HG03457 (cell line): ENCODE measurements around the gene ATP13A1.
"Not testable (repeated sequence)": the region's sequence is repeated elsewhere in the genome, so short reads cannot be mapped to it uniquely, and the experiment has no call there.

Experiments
- ATAC-seq: cut with Tn5 transposase; IDR thresholded peaks from one replicate; pipeline ENCODE4 v1.9.1; 2021; ENCODE audit warnings: moderate number of reproducible peaks; ENCODE audit not compliant: unreplicated experiment

ATP13A1 gene

DNA sequence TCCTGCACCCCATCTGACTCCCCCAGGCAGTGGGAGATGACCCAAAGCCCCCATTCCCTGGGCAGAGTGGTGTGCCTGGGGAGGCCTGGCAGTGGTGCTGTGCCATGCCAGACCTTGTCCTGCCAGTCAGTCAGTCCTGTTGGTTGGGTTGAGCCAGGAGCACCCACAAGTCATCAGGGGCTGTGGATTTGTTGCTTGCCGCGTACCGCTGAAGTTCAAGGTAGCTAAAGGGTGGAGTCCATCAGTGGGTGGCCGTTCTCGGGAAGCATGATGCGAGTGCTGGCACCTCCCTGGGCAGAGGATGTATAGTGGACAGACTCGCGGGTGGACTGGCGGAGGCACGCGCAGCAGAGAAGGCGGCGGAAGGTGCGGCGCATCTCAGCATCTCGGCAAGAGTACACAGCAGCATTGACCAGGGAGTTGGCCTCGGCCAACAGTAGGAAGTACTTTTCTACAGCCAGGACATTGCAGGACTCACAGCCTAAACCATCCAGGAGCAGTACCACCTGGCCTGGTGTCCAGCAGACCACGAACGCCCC, 39.4 kb downstream of the ATP13A1 start:
- no peak for ATAC-seq

- no peak for ATAC-seq
Observed at GRCh38 chr19:19623383-19623782, 40.1 kb downstream of the ATP13A1 start.

GRCh38 chr19:19619849-19620210, 43.6 kb downstream of the ATP13A1 start:
- no peak for ATAC-seq

GRCh38 chr19:19619181-19619848, 44.2 kb downstream of the ATP13A1 start:
- ATAC-seq = no peak

DNA sequence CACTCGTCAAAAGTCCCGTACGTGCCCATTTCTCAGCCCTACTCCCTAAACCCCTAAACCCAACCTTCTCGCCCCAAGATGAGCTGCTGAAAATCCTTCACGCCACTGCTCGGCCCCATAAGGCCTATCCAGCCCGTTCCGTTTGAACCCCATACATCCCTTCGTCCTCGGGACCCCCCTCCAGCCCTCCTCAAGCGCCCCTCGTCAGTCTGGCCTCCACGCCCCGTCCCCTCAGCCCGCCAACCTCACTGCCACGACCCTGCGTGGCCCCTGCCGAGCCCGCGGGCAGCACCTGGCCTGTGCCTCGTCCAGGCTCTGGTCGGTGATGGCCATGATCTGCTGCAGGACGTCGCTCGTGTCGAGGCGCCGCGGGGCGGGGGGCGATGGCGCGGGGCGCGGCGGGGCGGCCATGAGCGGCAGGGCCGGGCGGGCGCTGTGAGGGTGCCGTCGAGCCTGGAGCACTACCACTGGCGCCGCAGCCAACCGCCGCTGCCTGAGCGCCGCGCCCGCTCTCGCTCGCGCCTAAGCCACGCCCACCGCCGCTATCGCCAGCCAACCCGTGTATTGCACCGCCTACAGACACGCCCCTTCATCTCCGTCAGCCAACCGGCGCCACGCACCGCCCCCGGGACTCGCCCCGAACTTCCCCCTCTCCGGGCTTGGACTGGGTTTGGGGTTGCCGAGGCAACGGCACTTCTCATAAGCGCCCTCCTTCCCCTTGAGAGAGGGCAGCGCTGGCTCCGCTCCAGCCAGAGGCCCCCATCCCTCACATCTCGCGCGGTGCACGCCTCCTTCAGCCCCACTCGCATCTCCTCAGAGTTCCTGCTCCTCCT, 45.0 kb downstream of the ATP13A1 start, which contains the start of gene PBX4:
Gene PBX4, minus strand, starts transcription at position 469 of the 833 bp plus-strand sequence. Its CDS starts 58 bp downstream, at position 411.
- ATAC-seq = peak; percentile 85

GRCh38 chr19:19615086-19615485, 48.4 kb downstream of the ATP13A1 start:
- no peak for ATAC-seq

- no peak for ATAC-seq
Observed at GRCh38 chr19:19613506-19613905, 50.0 kb downstream of the ATP13A1 start.

- no peak for ATAC-seq
Observed at GRCh38 chr19:19610376-19611202, 52.9 kb downstream of the ATP13A1 start.

DNA sequence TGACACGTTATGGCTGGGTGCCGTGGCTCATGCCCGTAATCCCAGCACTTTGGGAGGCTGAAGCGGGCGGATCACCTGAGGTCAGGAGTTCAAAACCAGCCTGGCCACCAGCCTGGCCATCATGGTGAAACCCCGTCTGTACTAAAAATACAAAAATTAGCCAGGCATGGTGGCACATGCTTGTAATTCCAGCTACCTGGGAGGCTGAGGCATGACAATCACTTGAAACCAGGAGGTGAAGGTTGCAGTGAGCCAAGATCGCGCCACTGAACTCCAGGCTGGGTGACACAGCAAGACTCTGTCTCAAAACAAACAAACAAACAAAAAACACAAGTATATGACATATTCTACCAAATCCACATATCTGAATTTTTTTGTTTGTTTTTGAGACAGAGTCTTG, 56.8 kb downstream of the ATP13A1 start:
- ATAC-seq = not testable (repeated sequence)

- no peak for ATAC-seq
Observed at GRCh38 chr19:19606021-19606420, 57.5 kb downstream of the ATP13A1 start.

GRCh38 chr19:19602713-19603324, 60.7 kb downstream of the ATP13A1 start:
- no peak for ATAC-seq

DNA sequence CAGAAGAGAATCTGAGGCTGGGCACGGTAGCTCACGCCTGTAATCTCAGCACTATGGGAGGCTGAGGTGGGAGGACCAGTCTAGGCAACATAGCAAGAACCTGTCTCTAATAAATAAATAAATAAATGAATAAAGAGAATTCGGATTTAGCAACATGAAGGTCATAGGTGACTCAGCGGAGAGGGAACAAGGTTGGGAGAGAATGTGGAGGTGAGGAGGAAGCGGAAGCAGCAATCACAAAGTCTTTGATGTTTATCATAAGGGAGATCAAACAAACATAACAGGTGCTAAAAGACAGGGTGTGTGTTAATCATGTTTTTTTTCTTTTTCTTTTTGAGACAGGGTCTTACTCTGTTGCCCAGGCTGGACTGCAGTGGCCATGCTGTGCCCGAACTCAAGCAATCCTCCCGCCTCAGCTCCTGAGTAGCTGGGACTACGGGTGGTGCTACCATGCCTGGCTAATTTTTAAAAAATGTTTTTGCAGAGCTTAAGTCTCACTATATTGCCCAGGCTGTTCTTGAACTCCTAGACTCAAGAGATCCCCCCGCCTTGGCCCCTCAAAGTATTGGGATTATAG, 61.3 kb downstream of the ATP13A1 start:
- no peak for ATAC-seq

DNA sequence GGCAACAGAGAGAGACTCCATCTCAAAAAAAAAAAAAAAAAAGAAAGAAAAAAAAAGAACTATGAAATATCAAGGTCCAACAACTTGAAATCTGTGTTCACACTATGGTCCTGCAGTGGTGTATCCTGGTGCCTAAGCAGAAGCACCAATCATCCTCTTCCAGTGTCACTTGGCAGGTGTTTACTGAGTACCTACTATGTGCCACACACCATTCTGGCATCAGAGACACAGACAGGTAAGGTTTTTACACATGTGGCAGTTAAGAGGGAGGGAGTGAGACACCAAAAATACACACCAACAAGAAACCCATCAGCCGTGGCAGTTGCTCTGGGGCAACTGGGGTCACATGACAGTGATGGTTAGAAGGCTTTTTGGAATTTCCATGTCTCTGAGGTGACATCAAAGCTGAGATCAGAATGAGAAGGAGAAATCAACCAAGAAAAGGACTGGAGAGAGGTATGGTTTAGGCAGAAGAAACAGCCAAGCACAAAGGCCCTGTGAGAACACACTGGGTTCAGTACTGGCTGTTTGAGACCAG, 62.6 kb downstream of the ATP13A1 start:
- no peak for ATAC-seq

- not testable (repeated sequence) for ATAC-seq
Observed at GRCh38 chr19:19598728-19599451, 64.6 kb downstream of the ATP13A1 start.

GRCh38 chr19:19597809-19598306, 65.6 kb downstream of the ATP13A1 start:
- peak; percentile 67 for ATAC-seq
